HG03045 (cell line): ENCODE results near the gene ANO1.
"Not testable (repeated sequence)": the region's sequence is repeated elsewhere in the genome, so short reads cannot be mapped to it uniquely, and the experiment has no call there.

Experiments
- ATAC-seq: cut with Tn5 transposase; IDR thresholded peaks from one replicate; pipeline ENCODE4 v1.9.1; 2021; ENCODE audit warnings: mild to moderate bottlenecking, moderate library complexity; ENCODE audit not compliant: unreplicated experiment

ANO1 gene

DNA sequence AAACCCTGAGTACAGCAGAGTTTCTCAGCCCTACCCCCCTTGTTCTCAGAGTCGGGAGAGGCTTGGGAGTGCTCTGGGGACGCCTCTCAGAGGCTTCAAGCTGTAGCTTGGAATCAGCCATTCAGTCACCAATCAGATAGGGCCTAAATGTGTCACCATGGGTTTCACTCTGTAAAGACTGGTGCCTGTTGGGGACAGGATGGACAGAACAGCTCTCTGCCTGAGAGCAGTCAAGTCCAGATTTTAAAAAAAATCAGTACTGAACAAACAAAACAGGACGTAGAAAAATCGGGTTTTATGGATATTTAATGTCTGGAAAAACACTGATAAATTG, 126.3 kb downstream of the ANO1 start:
- ATAC-seq = no peak

DNA sequence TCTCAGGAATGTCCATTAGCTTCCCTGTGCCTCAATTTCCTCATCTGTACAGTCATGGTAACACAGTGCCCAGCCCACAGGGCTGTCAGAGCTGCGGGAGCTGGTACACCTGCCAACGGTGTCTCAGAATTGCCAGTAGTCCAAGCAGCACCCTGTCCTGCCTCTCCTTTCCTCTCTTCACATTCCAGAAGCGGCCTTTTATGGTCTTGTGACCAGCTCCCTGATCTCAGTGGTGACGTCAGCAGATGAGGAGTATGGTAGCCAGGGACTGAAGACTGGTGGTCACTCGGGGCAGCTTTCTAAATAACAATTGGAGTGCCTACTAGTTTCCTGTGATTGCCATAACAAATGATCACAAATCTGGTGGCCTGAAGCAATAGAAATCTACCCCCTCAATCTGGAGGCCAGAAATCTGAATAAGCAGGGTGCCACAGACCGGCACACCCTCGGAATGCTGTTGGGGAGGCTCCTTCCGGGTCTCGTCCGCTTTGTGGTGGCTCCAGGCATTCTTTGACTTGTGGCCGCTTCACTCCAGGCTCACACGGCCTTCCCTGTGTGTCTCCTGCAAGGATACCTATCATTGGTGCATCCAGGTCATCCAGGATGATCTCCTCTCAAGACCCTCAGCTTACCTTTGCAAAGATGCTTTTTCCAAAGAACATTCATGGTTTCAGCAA, 127.1 kb downstream of the ANO1 start:
- no peak for ATAC-seq

DNA sequence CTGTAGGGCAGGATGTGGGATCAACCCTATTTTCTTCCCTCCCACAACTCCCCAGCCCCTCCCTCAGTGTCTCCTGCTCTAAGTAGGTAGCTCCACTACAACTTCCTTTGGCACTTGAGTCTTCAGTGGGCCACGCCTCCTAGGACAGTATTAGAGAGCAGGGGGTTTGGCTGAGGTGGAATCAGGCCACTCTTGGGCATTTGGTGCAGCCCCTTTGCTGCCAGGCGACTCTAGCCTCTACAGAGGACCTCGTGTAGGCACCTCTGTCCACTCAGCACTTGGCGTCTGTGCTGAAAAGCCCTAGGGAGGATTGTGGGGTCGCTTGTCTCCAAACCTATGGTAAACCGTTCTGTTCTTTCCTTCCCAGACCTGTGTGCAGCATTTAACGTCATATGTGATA, 127.6 kb downstream of the ANO1 start:
- ATAC-seq = no peak

DNA sequence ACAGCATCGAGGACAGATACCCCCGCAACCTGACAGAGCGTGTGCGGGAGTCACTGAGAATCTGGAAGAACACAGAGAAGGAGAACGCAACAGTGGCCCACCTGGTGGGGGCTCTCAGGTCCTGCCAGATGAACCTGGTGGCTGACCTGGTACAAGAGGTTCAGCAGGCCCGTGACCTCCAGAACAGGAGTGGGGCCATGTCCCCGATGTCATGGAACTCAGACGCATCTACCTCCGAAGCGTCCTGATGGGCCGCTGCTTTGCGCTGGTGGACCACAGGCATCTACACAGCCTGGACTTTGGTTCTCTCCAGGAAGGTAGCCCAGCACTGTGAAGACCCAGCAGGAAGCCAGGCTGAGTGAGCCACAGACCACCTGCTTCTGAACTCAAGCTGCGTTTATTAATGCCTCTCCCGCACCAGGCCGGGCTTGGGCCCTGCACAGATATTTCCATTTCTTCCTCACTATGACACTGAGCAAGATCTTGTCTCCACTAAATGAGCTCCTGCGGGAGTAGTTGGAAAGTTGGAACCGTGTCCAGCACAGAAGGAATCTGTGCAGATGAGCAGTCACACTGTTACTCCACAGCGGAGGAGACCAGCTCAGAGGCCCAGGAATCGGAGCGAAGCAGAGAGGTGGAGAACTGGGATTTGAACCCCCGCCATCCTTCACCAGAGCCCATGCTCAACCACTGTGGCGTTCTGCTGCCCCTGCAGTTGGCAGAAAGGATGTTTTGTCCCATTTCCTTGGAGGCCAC, 128.3 kb downstream of the ANO1 start:
- no peak for ATAC-seq

DNA sequence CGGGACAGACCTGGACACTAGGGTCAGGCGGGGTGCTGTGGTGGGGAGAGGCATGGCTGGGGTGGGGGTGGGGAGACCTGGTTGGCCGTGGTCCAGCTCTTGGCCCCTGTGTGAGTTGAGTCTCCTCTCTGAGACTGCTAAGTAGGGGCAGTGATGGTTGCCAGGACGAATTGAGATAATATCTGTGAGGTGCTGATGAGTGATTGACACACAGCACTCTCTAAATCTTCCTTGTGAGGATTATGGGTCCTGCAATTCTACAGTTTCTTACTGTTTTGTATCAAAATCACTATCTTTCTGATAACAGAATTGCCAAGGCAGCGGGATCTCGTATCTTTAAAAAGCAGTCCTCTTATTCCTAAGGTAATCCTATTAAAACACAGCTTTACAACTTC, 128.9 kb downstream of the ANO1 start:
- ATAC-seq = no peak

DNA sequence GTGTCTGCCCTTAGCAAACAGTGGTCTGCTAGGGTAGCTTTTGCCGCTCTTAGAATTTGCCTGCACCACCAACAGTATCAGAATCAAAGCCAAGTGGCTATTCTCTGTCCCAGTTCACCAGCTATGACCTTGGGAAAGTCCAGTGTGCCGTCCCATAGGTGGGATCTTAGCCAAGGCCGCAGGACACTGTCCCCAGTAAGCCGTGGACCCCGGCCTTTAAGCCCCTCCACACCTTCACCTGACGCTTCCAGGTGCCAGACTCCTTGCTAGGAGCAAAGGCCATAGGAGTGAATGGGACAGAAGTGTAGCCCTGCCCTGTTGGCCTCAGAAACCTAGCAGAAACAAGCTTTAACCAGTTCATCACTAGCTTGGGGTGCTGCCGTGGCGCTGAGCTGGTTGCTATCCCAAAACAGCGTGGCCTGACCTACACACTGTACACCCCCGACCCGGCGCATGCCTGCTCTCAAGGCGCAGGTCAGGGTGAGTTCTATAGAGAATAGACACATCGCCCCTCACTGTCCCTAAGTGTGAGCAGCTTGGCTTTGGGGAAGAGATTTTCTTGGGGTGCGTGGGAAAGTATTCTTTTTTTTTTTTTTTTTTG, 129.5 kb downstream of the ANO1 start:
- no peak for ATAC-seq

DNA sequence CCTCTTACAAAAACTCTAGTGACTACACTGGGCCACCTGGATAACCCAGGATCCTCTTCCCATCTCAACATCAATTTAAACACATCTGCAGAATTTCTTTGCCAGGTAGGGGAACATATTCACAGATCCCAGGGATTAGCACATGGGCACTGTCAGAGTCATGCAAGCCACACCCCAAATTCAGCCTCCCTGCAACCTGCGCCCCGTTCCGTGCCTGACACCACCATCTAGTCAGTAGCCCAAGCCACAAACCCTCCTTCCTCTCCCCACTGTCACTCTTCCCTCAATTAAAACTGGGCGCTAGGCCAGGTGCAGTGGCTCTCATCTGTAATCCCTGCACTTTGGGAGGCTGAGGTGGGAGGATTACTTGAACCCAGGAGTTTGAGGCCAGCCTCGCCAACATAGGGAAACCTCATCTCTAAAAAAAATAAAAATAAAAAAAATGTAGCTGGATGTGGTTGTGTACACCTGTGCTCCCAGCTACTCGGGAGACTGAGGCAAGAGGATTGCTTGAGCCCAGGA, 131.3 kb downstream of the ANO1 start:
- no peak for ATAC-seq

DNA sequence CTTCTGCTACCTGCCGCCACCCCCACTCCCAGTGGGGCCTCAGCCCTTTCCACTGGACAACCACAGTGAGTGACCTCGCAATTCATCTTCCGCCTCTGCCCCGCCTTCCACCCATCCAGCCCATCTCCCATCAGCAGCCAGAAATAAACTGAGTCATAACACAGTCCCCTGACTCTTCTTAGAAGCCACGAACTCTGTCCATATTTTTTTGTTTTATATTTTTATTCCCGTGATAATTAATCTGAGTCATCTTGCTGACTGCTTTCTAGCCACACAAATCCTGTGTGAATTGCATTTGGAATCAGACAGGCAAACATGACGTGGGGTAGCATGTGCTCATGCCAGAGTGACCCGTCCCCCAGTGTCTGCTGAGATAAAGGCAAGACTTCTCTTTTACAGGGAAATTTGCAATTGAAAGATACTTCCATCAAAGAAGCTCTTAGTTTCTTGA, 132.0 kb downstream of the ANO1 start:
- ATAC-seq = no peak

DNA sequence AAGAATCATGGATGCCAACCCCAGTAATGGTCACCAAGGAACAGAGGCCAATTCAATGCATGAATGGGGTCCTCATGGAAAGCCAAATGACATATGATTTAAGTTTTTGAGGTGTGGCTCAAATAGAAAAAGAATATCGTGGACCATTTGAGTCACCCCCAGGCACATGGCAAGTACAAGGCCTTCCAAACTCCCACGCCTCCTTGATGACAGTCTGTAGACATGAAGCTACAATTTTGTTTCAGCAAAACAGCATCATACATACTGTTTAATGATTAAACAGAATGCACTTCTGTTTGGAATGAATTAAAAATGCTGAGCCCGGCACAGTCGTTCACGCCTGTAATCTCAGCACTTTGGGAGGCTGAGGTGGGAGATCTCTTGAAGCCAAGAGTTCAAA, 132.4 kb downstream of the ANO1 start:
- no peak for ATAC-seq

DNA sequence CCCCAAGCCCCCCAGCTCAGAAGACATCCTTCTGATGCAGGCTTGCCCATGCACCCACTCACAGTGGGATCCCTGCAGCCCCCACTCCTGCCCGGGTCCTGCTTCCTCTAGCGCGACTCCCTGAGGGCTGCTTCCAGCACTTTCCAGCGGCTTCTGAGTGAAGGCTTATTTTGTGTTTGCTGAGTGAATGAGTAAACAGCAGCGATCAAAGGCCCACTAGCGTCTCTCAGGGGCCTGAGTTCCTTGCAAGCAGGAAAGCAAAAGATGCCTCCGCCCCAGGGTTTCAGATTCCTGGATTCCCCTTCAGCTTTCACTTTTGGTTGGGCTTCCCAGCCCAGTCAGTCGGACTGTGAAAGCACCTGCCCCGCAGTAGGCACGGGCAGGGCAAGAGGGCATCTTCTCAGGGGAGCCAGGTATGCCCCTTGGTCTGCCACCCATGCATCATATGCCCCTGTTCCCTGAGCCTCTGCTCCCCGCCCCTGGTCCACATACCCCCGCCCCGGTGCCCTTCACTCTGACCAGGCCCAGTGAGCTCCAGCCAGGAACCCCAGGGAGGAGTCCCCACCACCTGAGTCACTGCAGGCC, 134.2 kb downstream of the ANO1 start:
- no peak for ATAC-seq

DNA sequence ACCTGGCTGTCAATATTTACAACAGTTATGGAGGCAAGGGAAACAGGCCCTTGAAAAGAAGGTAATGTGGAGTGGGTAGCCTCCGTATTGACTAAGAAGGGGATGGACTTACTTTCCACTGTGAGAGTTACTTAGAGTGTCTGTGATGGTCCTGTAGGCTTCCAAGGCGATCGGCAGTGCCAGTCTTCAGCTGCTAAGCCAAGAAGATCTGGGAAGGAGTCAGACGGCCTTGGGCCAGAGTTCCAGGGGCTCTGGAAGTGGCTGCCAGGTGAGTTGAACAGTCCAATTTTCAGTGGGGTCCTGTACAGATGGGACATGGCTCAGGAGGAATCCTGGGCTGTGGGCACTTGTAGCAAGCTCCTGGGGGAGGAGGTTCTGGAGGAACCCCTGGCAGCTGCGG, 139.3 kb downstream of the ANO1 start:
- ATAC-seq = not testable (repeated sequence)

DNA sequence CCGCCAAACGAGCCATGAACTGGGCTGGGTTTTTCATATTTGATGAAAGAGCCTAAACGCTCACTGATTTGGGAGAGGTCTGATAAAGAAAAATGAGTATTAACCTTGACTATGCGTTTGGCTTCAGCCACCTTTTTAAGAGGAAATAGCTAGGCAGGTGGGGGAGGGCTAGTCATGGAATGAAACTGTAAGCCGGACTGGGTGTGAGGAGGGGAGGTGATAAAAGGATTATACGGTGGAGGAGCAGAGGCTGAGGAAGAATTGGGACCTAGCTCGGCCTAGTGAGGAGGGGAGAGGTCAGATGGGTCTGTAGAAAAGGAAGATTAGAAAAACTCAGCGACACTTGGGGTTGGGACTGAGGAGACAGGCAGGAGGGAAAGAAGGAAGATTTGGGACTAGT, 140.0 kb downstream of the ANO1 start:
- not testable (repeated sequence) for ATAC-seq

DNA sequence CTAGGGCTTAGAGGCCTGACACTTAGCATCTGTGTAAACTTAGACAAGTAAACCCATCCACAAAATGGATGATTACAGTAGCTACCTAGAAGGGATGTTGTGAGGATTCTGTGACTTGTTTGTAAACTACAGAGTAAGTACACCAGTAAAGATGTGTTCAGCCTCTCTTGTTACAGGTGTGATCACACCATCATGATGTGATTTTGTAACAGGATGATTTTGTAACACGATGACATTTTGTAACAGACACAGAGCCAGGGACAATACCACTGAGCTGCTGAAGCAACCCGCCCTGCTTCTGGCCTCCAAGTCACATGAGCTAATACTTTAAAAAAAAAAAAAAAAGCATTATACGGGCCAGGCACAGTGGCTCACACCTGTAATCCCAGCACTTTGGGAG, 142.0 kb downstream of the ANO1 start:
- ATAC-seq = no peak

DNA sequence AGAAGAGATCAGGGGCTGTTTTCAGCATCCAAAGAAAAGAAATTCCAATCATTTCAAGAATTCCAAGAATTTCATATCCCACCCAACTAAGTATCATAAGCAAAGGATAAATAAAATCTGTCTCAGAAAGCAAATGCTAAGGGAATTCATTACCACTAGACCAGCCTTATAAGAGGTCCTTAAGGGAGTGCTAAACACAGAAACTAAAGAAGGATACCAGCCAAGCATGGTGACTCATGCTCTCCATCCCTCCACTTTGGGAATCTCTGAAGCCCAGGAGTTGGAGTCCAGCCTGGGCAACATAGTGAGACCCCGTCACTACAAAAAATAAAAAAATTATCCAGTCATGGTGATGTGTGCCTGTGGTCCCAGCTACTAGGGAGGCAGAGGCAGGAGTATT, 142.8 kb downstream of the ANO1 start:
- ATAC-seq = no peak

DNA sequence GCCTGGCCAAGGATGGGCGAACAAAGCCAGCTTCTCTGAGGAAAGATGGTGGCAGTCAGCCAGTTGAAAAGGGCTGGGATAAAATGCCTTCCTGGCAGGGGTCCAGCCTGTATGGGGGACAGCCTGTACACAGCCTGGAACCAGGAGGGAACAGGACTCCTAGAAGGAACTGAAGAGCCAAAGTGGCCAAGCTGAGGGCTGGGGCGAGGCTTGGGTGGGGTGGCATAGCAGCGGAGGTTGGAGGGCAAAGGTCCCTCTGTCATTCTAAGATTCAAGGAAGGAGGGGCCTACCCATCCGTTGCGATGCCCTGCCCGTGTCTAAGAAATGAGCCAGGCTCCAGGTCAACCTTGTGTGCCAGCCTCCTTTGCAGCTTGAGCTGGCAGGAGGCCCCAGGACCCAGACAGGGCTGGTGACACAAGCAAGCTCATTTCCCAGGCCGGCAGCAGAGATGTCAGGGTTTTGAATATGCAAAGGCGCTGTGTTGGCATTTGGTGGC, 147.6 kb downstream of the ANO1 start:
- no peak for ATAC-seq

DNA sequence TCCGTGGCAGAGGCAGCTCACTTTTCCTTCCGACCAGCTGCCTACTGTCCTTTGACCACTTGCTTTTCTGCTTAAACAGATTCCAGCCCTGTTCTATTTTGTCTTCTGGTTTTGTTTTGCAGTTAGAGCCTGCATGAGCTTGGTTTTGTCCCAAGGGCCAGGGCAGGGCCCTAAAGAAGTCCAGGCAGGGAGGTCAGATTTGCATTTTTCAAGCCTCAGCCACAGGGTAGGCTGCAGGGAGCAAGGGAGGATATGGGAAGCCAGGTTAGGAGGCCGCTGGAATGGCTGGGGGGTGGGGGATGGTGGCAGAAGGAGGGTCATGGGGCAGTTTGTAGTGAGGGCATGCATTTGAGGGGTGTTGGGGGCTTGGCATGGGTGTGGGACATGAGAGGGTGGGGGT, 148.1 kb downstream of the ANO1 start:
- ATAC-seq = no peak

DNA sequence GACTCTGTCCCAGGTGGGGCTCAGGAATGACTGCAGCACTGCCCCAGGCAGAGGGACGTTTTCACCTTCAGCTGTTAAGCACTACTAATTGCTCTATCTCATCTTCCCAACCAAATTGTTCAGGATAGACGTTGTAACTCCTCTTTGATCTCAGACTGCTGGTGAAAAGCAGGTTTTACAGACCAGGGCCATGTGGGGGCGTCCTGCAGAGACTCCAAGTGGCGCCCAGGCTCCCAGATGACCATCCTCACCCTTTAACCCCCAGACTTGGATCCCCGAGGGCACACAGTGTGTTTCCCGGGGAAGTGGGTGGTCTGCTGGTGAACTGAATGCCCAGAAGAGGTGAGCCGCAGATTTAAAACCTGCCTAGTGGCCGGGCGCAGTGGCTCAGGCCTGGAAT, 148.8 kb downstream of the ANO1 start:
- no peak for ATAC-seq

DNA sequence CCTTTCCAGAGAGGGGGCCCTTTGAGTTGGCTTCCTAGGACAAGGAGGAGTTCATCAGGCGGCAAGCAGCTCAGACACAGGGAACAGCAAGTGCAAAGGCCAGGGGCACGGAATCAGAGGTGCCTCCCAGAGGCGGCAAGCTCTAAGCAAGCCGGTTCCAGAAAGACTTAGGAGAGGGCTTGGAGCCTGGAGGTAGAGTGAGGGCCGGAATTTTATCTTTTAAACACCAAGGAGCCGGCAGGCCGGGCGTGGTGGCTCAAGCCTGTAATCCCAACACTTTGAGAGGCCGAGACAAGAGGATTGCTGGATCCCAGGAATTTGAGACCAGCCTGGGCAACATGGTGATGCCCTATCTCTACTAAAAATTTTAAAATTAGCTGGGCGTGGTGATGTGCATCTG, 151.6 kb downstream of the ANO1 start:
- no peak for ATAC-seq

DNA sequence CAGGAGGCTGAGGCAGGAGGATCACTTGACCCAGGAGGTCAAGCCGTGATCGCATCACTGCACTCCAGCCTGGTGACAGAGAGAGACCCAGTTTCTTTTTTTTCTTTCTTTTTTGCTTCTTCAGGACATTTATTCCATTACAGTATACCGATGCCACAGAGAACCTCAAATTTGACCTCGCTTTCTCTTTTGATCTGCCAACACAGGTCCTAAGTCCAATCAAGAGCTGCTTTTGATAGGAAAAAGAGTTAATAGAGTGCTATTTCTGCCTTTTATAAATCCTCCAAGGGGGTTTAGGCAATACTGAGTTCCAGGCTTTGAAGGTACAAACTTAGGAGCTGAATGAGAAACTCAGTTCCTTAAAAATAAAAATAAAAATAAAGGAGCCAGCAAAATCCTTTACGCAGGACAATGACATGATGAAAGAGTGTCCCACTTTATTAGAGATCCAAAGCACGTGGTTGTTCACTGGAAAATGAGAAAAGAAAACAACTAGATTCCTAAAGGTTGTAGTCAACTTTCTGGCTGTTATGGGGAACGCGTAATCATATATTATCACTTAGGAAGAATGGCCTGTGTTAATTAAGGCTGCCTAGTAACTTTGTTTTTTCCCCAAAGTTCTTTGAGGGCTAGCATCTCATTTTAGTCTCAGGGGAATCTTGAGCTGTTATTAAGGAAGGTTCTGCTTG, 152.2 kb downstream of the ANO1 start:
- ATAC-seq = no peak

DNA sequence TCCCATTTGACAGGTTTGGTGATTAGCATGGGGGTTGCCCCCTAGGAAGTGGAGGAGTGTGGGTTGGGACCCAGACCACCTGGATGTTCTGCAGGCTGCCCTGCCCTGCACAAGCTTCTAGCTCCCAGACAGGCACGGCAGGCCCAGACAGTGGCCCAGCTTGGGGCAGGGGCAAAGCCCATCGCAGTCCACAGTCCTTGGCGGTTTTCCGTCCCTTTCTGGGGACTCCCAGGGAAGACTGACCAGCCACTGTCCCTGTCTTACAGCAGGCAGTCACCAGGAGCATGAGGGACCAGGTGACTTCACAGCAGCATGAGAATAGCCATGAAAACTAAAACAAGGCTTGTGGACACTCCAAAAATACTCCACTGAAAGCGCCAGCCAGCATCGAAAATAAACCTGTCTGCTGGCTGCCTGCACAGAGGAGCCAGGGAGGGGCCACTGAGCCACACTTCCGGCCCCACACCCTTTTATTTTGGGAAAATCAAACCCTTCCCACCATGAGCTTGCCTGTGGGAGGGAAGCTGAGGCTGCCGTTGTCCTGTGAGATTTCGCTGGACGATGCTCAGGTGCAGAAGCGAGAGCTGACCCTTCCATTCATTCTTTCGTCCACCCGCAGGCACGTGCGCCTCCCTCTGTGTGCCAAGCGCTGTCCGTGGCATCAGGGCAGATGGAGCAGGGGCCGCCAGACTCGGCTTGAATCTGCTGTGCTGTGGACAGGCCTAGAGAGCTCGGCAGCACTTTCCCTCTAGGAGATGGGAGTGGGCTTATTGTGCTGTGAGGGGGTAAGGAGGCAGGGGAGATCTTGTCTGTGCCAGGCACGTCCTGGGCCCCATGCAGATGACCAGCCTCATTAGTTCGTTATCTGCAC, 153.0 kb downstream of the ANO1 start:
- no peak for ATAC-seq
